Pancreas (tissue), 10 donors: ENCODE data around the gene ZNF19. TPM values are rescaled to one million over a fixed set of nuclear protein-coding genes. Genes with fewer than 3 reads are reported as not detected.
"Not testable (repeated sequence)": the region's sequence is repeated elsewhere in the genome, so short reads cannot be mapped to it uniquely, and the experiment has no call there.

ENCODE experiments used
- ATAC-seq, 4 donors: fragments of 200-7000 bp; cut with Tn5 transposase; one replicate each; pipeline versions ENCODE4 v1.8.0 to v1.9.1; 2020; ENCODE audit warnings: mild to moderate bottlenecking in 4 of 4, moderate library complexity in 4 of 4
- DNase-seq, 6 donors: peaks; one replicate each; pipeline ENCODE4 v3.0.0-alpha.2; 2020
- FAIRE-seq: peaks from 2 replicates; lab custom pipeline; 2012; peaks lifted over from hg19 to GRCh38; lab: Jason Lieb, UNC
- H3K27ac ChIP-seq, 4 donors: fragments of 200-600 bp; sonication (generic); 1 replicate in 3 of 4; 2 replicates in 1 of 4; pipeline versions ENCODE4 v1.5.0 to v1.8.0; 2020
- H3K27me3 ChIP-seq, 4 donors: fragments of 200-600 bp; one replicate each; pipeline ENCODE4 v1.8.0; 2021
- H3K36me3 ChIP-seq, 3 donors: fragments of 200-600 bp; sonication (generic) in 1 of 3; one replicate each; pipeline versions ENCODE4 v1.5.0 to v1.8.0; 2020 to 2021
- H3K4me1 ChIP-seq, 3 donors: fragments of 200-600 bp; one replicate each; pipeline ENCODE4 v1.8.0; 2021
- H3K4me3 ChIP-seq, 4 donors: fragments of 200-600 bp; sonication (generic) in 2 of 4; one replicate each; pipeline versions ENCODE4 v1.5.0 to v1.8.0; 2020 to 2021
- H3K9me3 ChIP-seq, 4 donors: fragments of 200-600 bp; one replicate each; pipeline ENCODE4 v1.8.0; 2021
- CTCF ChIP-seq, 4 donors: fragments of 200-600 bp; sonication (generic) in 3 of 4; IDR thresholded peaks; one replicate each; pipeline versions ENCODE4 v1.5.0 to v1.8.0; 2021; ENCODE audit warnings: antibody characterized with exemption in 4 of 4
- WGBS, 2 donors: extraction: QIAGEN DNeasy Blood & Tissue Kit; methylation state at CpG; one replicate each; pipeline ENCODE4 v1.1.7; 2013; 5-methylcytosine and 5-hydroxymethylcytosine counted together
- intact Hi-C, 3 donors: fragments of 100-400 bp; cut with DNase I; formaldehyde crosslinking; loops; one replicate each; pipeline versions ENCODE4 v1.11.1 to v1.14.2; 2022
- polyA plus RNA-seq, 2 donors: library from polyadenylated mRNA; stranded (reverse); fragments of 200-250 nt; gene quantifications; one replicate each; pipeline ENCODE4 v1.2.3, GENCODE V29; 2013
- total RNA-seq, 6 donors: library from RNA; stranded (reverse); fragmentation: NEBNext Ultra II Directional in 4 of 6; extraction: Animal tissue kit (Norgen Biotek cat#: 25700) in 4 of 6; gene quantifications; one replicate each; pipeline versions ENCODE4 v1.2.1 to v1.2.4, GENCODE V29; 2021 to 2023
- donor health status: healthy with polysubstance abuse.
- donor health status: DM: no; HTN: no; CAD: no; lungs with moderate emphysema.
- donor health status: DM: no; HTN: no; CAD: no.
- donor health status: control.
- donor health status: control.
- donor health status: Bipolar disorder and iron deficiency.
- donor health status: DM: yes; HTN: yes; CAD: no.
- donor health status: DM: no; HTN: no; CAD: no.
- donor health status: DM: no; HTN: no; CAD: no.
- donor health status: DM: yes; HTN: yes; CAD: no.

Gene ZNF19
- total and polyA plus RNA-seq, 8 donors, result 2.9 to 7.3 (median 4.9) TPM

- peak overlapping the region in 3 of 4 donors; percentile 22 to 52 (median 39) for H3K27ac ChIP-seq
- DNase-seq, result peak in 3 of 6 donors; percentile 55 to 62 (median 58)
- H3K36me3 ChIP-seq, result no peaks in the 10 kb centered on the region
- TF ChIP-seq CTCF (IDR thresholded peaks at IDR 0.05), result no peak
- peak; percentile 75 to 90 (median 84) for ATAC-seq
- intact Hi-C loops, result no loop called here
- H3K27me3 ChIP-seq, result no peaks in the 10 kb centered on the region
- FAIRE-seq, result no peak
- no peaks in the 10 kb centered on the region for H3K9me3 ChIP-seq
- no peak overlapping the region for H3K4me3 ChIP-seq
- no peaks in the 10 kb centered on the region for H3K4me1 ChIP-seq
- 26 to 44% methylated on average over 3 of the region's 3 CpGs for WGBS, 2 donors
Measured at GRCh38 chr16:71515026-71515425, 25.9 kb upstream of the ZNF19 start.

GRCh38 chr16:71514476-71514875, 25.4 kb upstream of the ZNF19 start:
- H3K36me3 ChIP-seq, result no peaks in the 10 kb centered on the region
- no peaks in the 10 kb centered on the region for H3K4me1 ChIP-seq
- no peaks in the 10 kb centered on the region for H3K9me3 ChIP-seq
- FAIRE-seq (no peak), DNase-seq (no peak), ATAC-seq (no peak)
- peak overlapping the region; percentile 18 to 52 (median 30) for H3K27ac ChIP-seq
- no peaks in the 10 kb centered on the region for H3K27me3 ChIP-seq
- 55 to 57% methylated on average over 7 of the region's 7 CpGs for WGBS, 2 donors
- H3K4me3 ChIP-seq, result no peak overlapping the region
- no peak for TF ChIP-seq CTCF (IDR thresholded peaks at IDR 0.05)
- intact Hi-C loops, result no loop called here

GRCh38 chr16:71513302-71513701, 24.2 kb upstream of the ZNF19 start:
- no peaks in the 10 kb centered on the region for H3K4me1 ChIP-seq
- H3K27ac ChIP-seq, result peak overlapping the region in 3 of 4 donors; percentile 8 to 52 (median 34)
- no peaks in the 10 kb centered on the region for H3K27me3 ChIP-seq
- no peak for TF ChIP-seq CTCF (IDR thresholded peaks at IDR 0.05)
- no peaks in the 10 kb centered on the region for H3K36me3 ChIP-seq
- no peak for DNase-seq
- 71 to 91% methylated on average over 1 of the region's 1 CpG for WGBS, 2 donors
- no peaks in the 10 kb centered on the region for H3K9me3 ChIP-seq
- intact Hi-C loops, result no loop called here
- FAIRE-seq, result no peak
- no peak overlapping the region for H3K4me3 ChIP-seq
- no peak for ATAC-seq

- Histone ChIP-seq H3K4me3 (no peak overlapping the region), H3K4me1 (peaks cover 0 to 4% (median 0%) of the 10 kb centered on the region in 3 donors), H3K27ac (no peak overlapping the region), H3K36me3 (no peaks in the 10 kb centered on the region), H3K27me3 (no peaks in the 10 kb centered on the region), H3K9me3 (no peaks in the 10 kb centered on the region)
- no peak for TF ChIP-seq CTCF (IDR thresholded peaks at IDR 0.05)
- 59 to 65% methylated on average over 1 of the region's 1 CpG for WGBS, 2 donors
- FAIRE-seq (no peak), DNase-seq (no peak), ATAC-seq (no peak)
- intact Hi-C loops, result no loop called here
Measured at GRCh38 chr16:71507061-71507460, 17.9 kb upstream of the ZNF19 start.

- no peak for DNase-seq
- 49 to 63% methylated on average over 5 of the region's 5 CpGs for whole genome bisulfite sequencing, 2 donors
- Histone ChIP-seq H3K9me3 (no peaks in the 10 kb centered on the region), H3K27ac (peak overlapping the region in 1 of 4 donors; percentile 15), H3K36me3 (no peaks in the 10 kb centered on the region), H3K4me1 (peaks cover 0 to 4% (median 0%) of the 10 kb centered on the region in 3 donors), H3K4me3 (no peak overlapping the region), H3K27me3 (no peaks in the 10 kb centered on the region)
- intact Hi-C loops, result no loop called here
- ATAC-seq, result peak in 3 of 4 donors; percentile 28 to 70 (median 40)
- FAIRE-seq, result no peak
- TF ChIP-seq CTCF (IDR thresholded peaks at IDR 0.05), result no peak
Measured at GRCh38 chr16:71504901-71505300, 15.8 kb upstream of the ZNF19 start.

GRCh38 chr16:71504051-71504450, 14.9 kb upstream of the ZNF19 start:
- ATAC-seq, H3K36me3 ChIP-seq, H3K4me3 ChIP-seq, H3K4me1 ChIP-seq, H3K27me3 ChIP-seq, intact Hi-C loops, DNase-seq, H3K27ac ChIP-seq, FAIRE-seq, H3K9me3 ChIP-seq: not testable (repeated sequence)
- WGBS, 2 donors, result 68 to 79% methylated on average over 7 of the region's 7 CpGs
